ENCODE measurements around the gene TBC1D30. TPM values are rescaled to one million over a fixed set of nuclear protein-coding genes. Genes with fewer than 3 reads are reported as not detected.
A peak's percentile ranks its signal among the peaks of the same experiment; 100 is the strongest.
"Not testable (repeated sequence)": the region's sequence is repeated elsewhere in the genome, so short reads cannot be mapped to it uniquely, and the experiment has no call there.

Gene TBC1D30
- 10 to 100 TPM in 2 of 5 donors, 1 to 10 TPM in 3; 5.2 to 11.2 (median 9.1) TPM for polyA plus RNA-seq (ENCODE audit: insufficient read depth in 1 of 5, insufficient read length in 5 of 5, low replicate concordance in 1 of 5)
- long read RNA-seq, donor 1, result 0 reads
- long read RNA-seq, donor 2, result 0 reads
- long read RNA-seq, donor 3, result 0 reads
- long read RNA-seq, donor 4, result 0 reads
- long read RNA-seq, donor 5, result 0 reads
- long read RNA-seq, donor 6, result 0 reads
- long read RNA-seq, donor 7, result 0 reads
- long read RNA-seq, donor 8, result 0 reads

- DNase-seq, result no peak
Measured at GRCh38 chr12:64824500-64825142, at the start of gene TBC1D30. TSS of gene TBC1D30 (plus strand) at chr12:64824647. CDS start at chr12:64824880, 233 bp downstream.

- DNase-seq, result not testable (repeated sequence)
Measured at GRCh38 chr12:64775147-64775736, 49.2 kb upstream of the TBC1D30 start.

GRCh38 chr12:64779354-64779974 is 45.0 kb upstream of the TBC1D30 start:
- no peak for DNase-seq

GRCh38 chr12:64780132-64780530 is 44.3 kb upstream of the TBC1D30 start:
- DNase-seq, result peak in 1 of 2 donors; percentile 18

GRCh38 chr12:64780531-64781279 is 43.7 kb upstream of the TBC1D30 start:
- DNase-seq, result peak; percentile 43 to 54

- peak; percentile 23 to 28 for DNase-seq
Measured at GRCh38 chr12:64781280-64782190, 42.9 kb upstream of the TBC1D30 start.

GRCh38 chr12:64782191-64782876 is 42.1 kb upstream of the TBC1D30 start:
- no peak for DNase-seq

- DNase-seq, result no peak
Measured at GRCh38 chr12:64785838-64786237, 38.6 kb upstream of the TBC1D30 start.

- DNase-seq, result peak; percentile 15 to 20
Measured at GRCh38 chr12:64790166-64790565, 34.3 kb upstream of the TBC1D30 start.

- DNase-seq, result no peak
Measured at GRCh38 chr12:64791036-64791435, 33.4 kb upstream of the TBC1D30 start.

GRCh38 chr12:64792128-64792527 is 32.3 kb upstream of the TBC1D30 start:
- no peak for DNase-seq

- no peak for DNase-seq
Measured at GRCh38 chr12:64793610-64794009, 30.8 kb upstream of the TBC1D30 start.

- DNase-seq, result no peak
Measured at GRCh38 chr12:64794305-64794704, 30.1 kb upstream of the TBC1D30 start.

- peak; percentile 66 to 77 for DNase-seq
Measured at GRCh38 chr12:64796205-64796845, 28.1 kb upstream of the TBC1D30 start.

- DNase-seq, result no peak
Measured at GRCh38 chr12:64797156-64797555, 27.3 kb upstream of the TBC1D30 start.

GRCh38 chr12:64798165-64798564 is 26.3 kb upstream of the TBC1D30 start:
- DNase-seq, result no peak

- DNase-seq, result no peak
Measured at GRCh38 chr12:64800640-64801039, 23.8 kb upstream of the TBC1D30 start.

- DNase-seq, result no peak
Measured at GRCh38 chr12:64801381-64801780, 23.1 kb upstream of the TBC1D30 start.

GRCh38 chr12:64802180-64802775 is 22.2 kb upstream of the TBC1D30 start:
- DNase-seq, result peak in 1 of 2 donors; percentile 23
